Memory B cell (primary cell): ENCODE data around the gene TNNI3.
"Not testable (repeated sequence)": the region's sequence is repeated elsewhere in the genome, so short reads cannot be mapped to it uniquely, and the experiment has no call there.

Experiments
- ATAC-seq: fragments of 150-1000 bp; cut with Tn5 transposase; 2 replicates; pipeline ENCODE4 v1.10.0; 2021; ENCODE audit warnings: low read depth, mild to moderate bottlenecking, moderate library complexity
- DNase-seq, 2 donors: peaks; one replicate each; pipeline ENCODE4 v3.0.0; 2022; ENCODE audit warnings: low spot score in 2 of 2
- H3K27ac Mint-ChIP-seq: one replicate; pipeline ENCODE4 v1.8.0; 2022; ENCODE audit warnings: mild to moderate bottlenecking, moderate library complexity, mixed read lengths
- H3K27me3 Mint-ChIP-seq: one replicate; pipeline ENCODE4 v1.8.0; 2022; ENCODE audit warnings: mixed read lengths
- H3K36me3 Mint-ChIP-seq: one replicate; pipeline ENCODE4 v1.8.0; 2022; ENCODE audit warnings: mild to moderate bottlenecking, mixed read lengths
- H3K4me1 Mint-ChIP-seq: one replicate; pipeline ENCODE4 v1.8.0; 2022; ENCODE audit warnings: mixed read lengths
- H3K4me3 Mint-ChIP-seq: one replicate; pipeline ENCODE4 v1.8.0; 2022; ENCODE audit warnings: mild to moderate bottlenecking, moderate library complexity, mixed read lengths
- H3K9me3 Mint-ChIP-seq: one replicate; pipeline ENCODE4 v1.8.0; 2022; ENCODE audit warnings: mixed read lengths

Gene TNNI3

DNA sequence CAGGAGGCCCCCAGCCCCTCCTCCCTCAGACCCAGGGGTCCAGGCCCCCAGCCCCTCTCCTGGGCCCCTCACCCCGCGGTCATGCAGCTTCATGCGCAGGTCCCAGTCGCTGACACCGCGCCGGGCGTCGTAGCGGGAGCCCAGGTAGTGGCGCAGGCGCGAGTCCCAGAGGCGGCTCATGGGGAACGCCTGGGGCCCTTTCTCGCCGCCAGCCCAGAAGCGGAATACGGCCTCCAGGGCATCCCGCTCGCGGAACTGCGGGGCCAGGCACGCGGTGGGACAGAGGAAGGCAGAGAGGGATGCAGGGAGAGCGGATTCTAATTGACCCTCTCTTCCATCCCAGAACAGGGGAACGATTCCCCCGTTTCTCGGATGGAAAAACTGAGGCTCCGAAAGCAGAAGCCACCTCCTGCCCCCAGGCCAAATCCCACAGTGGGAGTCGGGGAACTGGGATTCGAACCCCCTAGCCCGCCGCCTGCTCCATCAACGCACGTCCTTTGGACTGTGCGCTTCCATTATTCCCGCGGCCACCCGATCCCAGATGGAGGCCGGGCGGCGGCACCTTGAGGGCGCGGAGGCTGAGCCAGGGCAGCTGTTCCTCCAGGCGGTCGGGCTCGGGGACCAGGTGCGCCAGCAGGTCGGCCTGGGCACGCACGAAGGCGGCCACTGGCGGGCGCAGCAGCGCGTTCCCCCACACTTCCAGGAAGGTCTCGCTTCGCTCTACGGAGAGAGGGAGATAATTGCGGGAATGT, 4.2 kb upstream of the TNNI3 start:
- H3K4me3 Mint-ChIP-seq: no peak overlapping the region
- peaks cover 39% of the 10 kb centered on the region for H3K27me3 Mint-ChIP-seq
- H3K36me3 Mint-ChIP-seq: peaks cover 2% of the 10 kb centered on the region
- no peak for ATAC-seq
- no peak for DNase-seq
- peaks cover 4% of the 10 kb centered on the region for H3K9me3 Mint-ChIP-seq
- no peak overlapping the region for H3K27ac Mint-ChIP-seq
- peaks cover 8% of the 10 kb centered on the region for H3K4me1 Mint-ChIP-seq

GRCh38 chr19:55160986-55161365, 3.4 kb upstream of the TNNI3 start:
- peaks cover 4% of the 10 kb centered on the region for H3K4me1 Mint-ChIP-seq
- no peak overlapping the region for H3K27ac Mint-ChIP-seq
- H3K4me3 Mint-ChIP-seq: no peak overlapping the region
- peaks cover 38% of the 10 kb centered on the region for H3K27me3 Mint-ChIP-seq
- H3K9me3 Mint-ChIP-seq: no peaks in the 10 kb centered on the region
- DNase-seq: no peak
- no peak for ATAC-seq
- peaks cover 2% of the 10 kb centered on the region for H3K36me3 Mint-ChIP-seq

DNA sequence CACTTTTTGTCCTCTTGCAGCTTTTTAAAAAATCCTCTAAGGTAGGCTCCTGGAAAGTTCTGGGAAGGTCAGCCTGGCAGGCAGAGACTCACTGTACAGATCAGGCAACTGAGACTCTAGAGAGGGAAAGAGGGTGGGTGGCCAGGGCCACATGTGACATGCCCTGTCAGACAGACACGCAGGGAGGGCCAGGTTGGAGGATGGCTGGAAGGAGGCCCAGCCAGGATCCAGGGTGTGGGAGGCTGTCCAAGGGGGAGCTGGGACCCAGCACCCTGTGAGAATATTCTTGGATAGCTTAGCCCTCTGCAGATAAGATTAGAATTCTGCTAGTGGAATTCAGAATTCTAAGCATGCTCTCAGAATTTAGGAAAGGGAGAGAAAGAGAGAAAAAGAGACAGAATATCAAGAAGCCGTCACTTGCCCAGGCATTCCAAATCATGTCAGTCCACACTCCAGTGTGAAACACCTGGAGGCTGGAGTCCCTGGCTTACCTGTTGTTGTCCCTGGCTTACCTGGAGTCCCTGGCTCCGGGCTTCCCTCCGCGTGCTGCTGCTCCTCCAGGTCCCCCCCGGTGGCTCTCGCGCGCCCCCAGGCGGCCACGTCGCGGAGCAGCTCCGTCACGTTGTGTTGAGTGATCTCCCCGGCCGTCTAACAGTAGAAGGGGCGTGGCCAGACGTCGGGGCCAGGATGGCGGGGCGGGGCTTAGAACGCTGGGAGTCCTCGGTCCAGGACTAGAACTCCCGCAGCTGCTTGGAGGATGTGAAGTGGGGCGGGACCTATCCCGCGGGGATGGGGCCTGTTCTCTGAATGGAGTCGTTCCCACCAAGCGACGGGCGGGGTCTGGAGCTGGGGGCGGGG, 2.8 kb upstream of the TNNI3 start:
- peak; percentile 76 to 80 for DNase-seq
- no peak overlapping the region for H3K27ac Mint-ChIP-seq
- peaks cover 35% of the 10 kb centered on the region for H3K27me3 Mint-ChIP-seq
- H3K4me3 Mint-ChIP-seq: no peak overlapping the region
- H3K4me1 Mint-ChIP-seq: peaks cover 4% of the 10 kb centered on the region
- peak; percentile 90 for ATAC-seq
- no peaks in the 10 kb centered on the region for H3K9me3 Mint-ChIP-seq
- peaks cover 2% of the 10 kb centered on the region for H3K36me3 Mint-ChIP-seq

DNA sequence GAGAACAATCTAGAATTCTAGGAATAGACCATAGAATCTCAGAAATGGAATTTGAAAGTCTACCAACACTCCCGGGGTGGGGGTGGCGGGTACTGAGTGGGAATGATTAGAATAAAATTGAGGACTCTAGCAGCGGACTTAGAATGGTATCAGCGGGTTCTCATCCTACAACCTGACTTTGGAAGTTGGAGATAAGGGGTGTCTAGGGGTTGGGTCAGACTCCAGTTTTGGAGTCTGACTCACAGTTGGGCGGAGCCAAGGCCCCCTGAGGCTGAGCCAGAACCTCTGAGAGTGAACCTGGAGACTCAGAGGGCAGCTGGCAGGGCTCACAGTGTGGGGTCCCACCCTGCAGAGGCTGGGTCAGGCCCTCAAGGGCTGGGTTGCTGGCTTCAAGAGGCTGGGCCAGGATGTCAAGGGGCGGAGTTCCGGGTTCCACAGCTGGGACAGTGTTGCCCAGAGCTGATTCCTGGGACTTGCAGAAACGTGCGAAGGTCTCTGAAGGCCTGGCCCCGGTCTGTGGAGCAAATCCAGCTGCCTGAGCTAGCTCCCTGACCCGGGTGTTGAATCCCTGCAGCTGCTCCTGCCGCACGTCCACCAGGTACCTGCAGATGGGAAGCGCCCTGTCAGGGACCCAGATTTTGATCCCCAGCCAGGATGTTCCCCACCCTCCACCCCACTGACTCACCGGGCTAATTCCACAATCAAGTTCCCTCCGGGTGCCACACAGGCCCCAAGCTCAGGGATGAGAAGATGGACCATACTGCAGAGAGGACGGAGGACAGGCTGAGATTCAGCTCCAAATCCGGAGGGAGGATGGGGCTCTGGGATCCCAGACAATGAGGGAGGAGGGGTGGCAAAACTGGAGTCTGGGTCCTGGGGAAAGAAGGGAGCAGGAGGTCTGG, 1.6 kb upstream of the TNNI3 start:
- peaks cover 10% of the 10 kb centered on the region for H3K4me1 Mint-ChIP-seq
- H3K4me3 Mint-ChIP-seq: no peak overlapping the region
- H3K9me3 Mint-ChIP-seq: no peaks in the 10 kb centered on the region
- peaks cover 2% of the 10 kb centered on the region for H3K36me3 Mint-ChIP-seq
- peaks cover 39% of the 10 kb centered on the region for H3K27me3 Mint-ChIP-seq
- DNase-seq: no peak
- no peak for ATAC-seq
- H3K27ac Mint-ChIP-seq: no peak overlapping the region

DNA sequence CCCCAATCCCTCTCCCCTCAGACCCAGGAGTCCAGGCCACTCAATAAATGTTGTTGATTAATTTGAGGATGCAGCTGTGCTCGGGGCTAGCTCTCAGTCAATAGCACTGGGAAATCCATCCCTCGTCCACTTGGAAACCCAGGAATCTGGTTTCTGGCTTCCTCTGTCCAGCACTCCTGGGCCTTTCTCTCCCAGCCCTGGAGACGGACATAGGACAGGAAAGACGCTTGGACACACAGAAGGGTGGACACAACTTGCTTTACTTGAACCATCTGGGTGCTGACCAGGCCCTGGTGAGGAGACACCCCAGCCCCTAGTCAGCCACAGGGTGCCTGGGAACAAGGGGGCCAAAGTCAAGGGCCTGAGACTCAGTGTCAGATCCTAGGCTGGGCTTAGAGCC, 891 bp upstream of the TNNI3 start:
- no peak for DNase-seq
- Mint-ChIP-seq H3K9me3 (peaks cover 1% of the 10 kb centered on the region), H3K36me3 (peaks cover 4% of the 10 kb centered on the region), H3K27ac (no peak overlapping the region), H3K4me1 (peaks cover 14% of the 10 kb centered on the region), H3K27me3 (peaks cover 39% of the 10 kb centered on the region), H3K4me3 (no peak overlapping the region)
- ATAC-seq: no peak

DNA sequence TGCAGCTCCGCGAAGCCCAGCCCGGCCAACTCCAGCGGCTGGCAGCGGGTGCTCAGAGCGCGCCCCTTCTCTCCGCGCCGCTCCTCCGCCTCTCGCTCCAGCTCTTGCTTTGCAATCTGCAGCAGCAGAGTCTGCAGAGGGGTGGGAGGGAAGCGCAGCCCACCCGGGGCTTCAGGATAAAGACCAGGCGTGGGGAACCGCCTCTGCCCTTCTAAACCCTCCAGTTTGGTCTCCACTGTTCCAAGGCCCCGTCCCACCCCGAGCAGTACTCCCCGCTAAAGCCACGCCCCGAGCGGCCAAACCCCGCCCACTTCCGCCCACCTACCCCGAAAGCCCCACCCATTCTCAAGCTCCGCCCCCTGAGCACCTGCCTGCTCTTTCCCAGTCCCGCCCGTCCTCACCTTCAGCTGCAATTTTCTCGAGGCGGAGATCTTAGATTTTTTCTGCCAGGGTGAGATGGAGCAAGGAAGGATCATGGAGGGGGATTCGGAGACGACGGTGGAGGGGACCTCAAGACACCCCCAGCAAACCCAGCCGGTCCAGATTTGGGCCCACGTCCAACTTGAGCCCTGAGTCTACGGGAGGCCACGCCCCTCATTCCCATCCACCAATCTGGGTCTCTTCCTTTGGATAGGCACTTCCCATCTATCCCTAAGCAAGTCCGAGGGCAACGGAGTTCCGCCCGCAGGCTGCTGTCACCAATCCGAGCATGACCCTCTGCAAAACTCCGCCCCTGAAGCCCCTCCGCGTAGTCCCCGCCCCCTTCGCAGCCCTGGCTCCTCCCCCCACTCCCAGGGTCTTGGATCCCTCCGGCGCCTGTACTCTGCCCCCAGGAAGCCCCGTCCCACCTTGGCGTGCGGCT, 1.1 kb downstream of the TNNI3 start:
- ATAC-seq: no peak
- Mint-ChIP-seq H3K27me3 (peaks cover 39% of the 10 kb centered on the region), H3K36me3 (peaks cover 7% of the 10 kb centered on the region), H3K4me1 (peaks cover 20% of the 10 kb centered on the region), H3K9me3 (peaks cover 7% of the 10 kb centered on the region), H3K27ac (no peak overlapping the region), H3K4me3 (no peak overlapping the region)
- DNase-seq: no peak

DNA sequence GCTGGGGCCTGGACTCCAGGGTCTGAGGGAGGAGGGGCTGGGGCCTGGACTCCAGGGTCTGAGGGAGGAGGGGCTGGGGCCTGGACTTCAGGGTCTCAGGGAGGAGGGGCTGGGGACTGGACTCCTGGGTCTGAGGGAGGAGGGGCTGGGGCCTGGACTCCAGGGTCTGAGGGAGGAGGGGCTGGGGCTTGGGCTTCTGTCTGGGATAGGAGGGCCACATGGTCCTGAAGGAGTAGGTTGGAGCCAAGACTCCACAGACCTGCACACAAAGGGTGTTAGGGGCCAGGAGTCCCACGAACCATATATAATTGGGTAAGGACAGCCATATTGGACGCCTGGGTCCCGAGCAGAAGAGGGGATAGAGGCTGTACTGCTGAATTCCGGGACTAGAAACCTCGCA, 1.7 kb downstream of the TNNI3 start:
- H3K4me3 Mint-ChIP-seq, ATAC-seq, H3K9me3 Mint-ChIP-seq, H3K27ac Mint-ChIP-seq, DNase-seq, H3K36me3 Mint-ChIP-seq: not testable (repeated sequence)
- H3K4me1 Mint-ChIP-seq: peaks cover 20% of the 10 kb centered on the region
- peaks cover 39% of the 10 kb centered on the region for H3K27me3 Mint-ChIP-seq

DNA sequence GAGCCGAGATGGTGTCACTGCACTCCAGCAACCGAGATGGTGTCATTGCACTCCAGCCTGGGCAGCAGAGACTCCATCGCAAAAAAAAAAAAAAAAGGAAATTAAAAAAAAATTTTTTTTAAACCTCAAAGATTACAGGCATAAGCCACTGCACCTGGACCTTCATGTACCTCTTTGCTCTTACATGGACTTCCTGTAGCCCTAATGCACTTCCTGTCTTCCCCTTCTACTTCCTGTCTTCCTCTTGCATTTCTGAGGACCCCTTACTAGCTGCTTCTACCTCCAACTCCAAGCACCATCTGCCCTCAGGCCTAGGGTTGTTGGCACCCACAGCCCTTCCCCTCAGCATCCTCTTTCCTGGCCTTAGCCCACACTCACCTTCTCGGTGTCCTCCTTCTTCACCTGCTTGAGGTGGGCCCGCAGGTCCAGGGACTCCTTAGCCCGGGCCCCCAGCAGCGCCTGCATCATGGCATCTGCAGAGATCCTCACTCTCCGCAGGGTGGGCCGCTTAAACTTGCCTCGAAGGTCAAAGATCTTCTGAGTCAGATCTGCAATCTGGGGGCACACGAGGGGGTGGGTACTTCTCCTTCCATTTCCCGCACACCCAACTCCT, 3.8 kb downstream of the TNNI3 start:
- ATAC-seq: no peak
- no peak for DNase-seq
- H3K27me3 Mint-ChIP-seq: peaks cover 40% of the 10 kb centered on the region
- H3K4me3 Mint-ChIP-seq: no peak overlapping the region
- H3K27ac Mint-ChIP-seq: no peak overlapping the region
- peaks cover 19% of the 10 kb centered on the region for H3K4me1 Mint-ChIP-seq
- H3K9me3 Mint-ChIP-seq: peaks cover 7% of the 10 kb centered on the region
- peaks cover 7% of the 10 kb centered on the region for H3K36me3 Mint-ChIP-seq

- no peak for ATAC-seq
- DNase-seq: no peak
- H3K27ac Mint-ChIP-seq: no peak overlapping the region
- H3K36me3 Mint-ChIP-seq: peaks cover 5% of the 10 kb centered on the region
- H3K27me3 Mint-ChIP-seq: peaks cover 33% of the 10 kb centered on the region
- H3K4me3 Mint-ChIP-seq: no peak overlapping the region
- H3K9me3 Mint-ChIP-seq: peaks cover 7% of the 10 kb centered on the region
- H3K4me1 Mint-ChIP-seq: peaks cover 19% of the 10 kb centered on the region
These were observed 5.5 kb downstream of the TNNI3 start for GRCh38 chr19:55152017-55152416.

- Mint-ChIP-seq H3K9me3 (peaks cover 7% of the 10 kb centered on the region), H3K27me3 (peaks cover 31% of the 10 kb centered on the region), H3K4me1 (peaks cover 23% of the 10 kb centered on the region), H3K4me3 (no peak within 1 kb of the TSS), H3K27ac (no peak within 1 kb of the TSS), H3K36me3 (peaks cover 5% of the 10 kb centered on the region)
- DNase-seq (no peak), ATAC-seq (no peak)
These were observed 8.2 kb downstream of the TNNI3 start, which contains the start of gene TNNT1 for GRCh38 chr19:55149078-55150003. TSS of gene TNNT1 (minus strand) at chr19:55149206. CDS start at chr19:55147157, 2,049 bp downstream.

DNA sequence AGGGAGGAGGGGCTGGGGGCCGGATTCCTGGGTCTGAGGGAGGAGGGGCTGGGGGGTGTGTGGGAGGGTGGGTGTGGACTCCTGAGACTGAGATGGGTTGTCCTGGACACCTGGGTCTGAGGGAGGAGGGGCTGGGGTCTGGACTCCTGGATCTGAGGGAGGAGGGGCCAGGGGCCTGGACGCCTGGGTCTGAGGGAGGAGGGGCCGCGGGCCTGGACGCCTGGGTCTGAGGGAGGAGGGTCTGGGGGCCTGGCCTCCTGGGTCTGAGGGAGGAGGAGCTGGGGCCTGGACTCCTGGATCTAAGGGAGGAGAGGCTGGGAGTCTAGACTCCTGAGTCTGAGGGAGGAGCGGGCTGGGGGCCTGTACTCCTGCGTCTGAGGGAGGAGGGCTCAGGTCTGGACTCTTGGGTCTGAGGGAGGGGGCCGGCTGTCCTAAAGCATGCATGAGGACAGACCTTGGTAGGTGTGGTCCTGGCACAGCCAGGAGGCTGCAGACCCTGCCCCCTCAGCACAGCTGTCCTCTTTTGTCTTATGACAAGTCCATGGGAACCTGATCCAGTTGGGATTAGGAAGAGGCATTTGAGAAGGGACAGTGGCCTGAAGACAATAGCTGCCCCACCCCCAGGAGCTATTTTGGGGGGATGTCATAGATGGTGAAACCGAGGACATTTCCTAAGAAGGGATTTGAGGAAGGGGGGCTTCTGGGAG, 9.8 kb downstream of the TNNI3 start:
- DNase-seq: no peak
- ATAC-seq: no peak
- Mint-ChIP-seq H3K36me3 (peaks cover 3% of the 10 kb centered on the region), H3K27ac (no peak overlapping the region), H3K9me3 (peaks cover 6% of the 10 kb centered on the region), H3K27me3 (peaks cover 34% of the 10 kb centered on the region), H3K4me1 (peaks cover 17% of the 10 kb centered on the region), H3K4me3 (no peak overlapping the region)
